PC-3 (cell line): ENCODE data around the gene PRKAR1B. TPM values are rescaled to one million over a fixed set of nuclear protein-coding genes. Genes with fewer than 3 reads are reported as not detected.

Source experiments
- ATAC-seq: fragments of 200-7000 bp; cut with Tn5 transposase; 2 replicates; pipeline ENCODE4 v1.9.1; 2020; ENCODE audit warnings: mild to moderate bottlenecking, moderate library complexity
- BruUV-seq: library from RNA; stranded (reverse); fragments of 400-500 nt; replicated peaks from 2 replicates; lab custom pipeline; 2021; lab: Mats Ljungman, UMichigan
- CTCF ChIA-PET: fragments of 300-600 bp; sonication (Branson Sonifier 250); formaldehyde crosslinking; loops from one replicate; lab custom pipeline; 2022; ENCODE audit warnings: antibody characterized with exemption; lab: Charles Lee
- POLR2A ChIA-PET: fragments of 300-600 bp; sonication (Branson Sonifier 250); formaldehyde crosslinking; loops from one replicate; lab custom pipeline; 2022; ENCODE audit warnings: antibody characterized with exemption; ENCODE audit not compliant: unreplicated experiment; lab: Charles Lee
- DNase-seq: peaks from one replicate; pipeline ENCODE4 v3.0.0-alpha.2; 2015
- H2AFZ ChIP-seq: fragments of 300-600 bp; sonication (generic); 2 replicates; pipeline ENCODE4 v1.6.0; 2016; ENCODE audit warnings: antibody characterized with exemption, low read length
- H3F3A ChIP-seq: fragments of 300-600 bp; sonication (generic); one replicate; pipeline ENCODE4 v1.6.0; 2017; ENCODE audit warnings: antibody characterized with exemption, low read length, control low read depth, mild to moderate bottlenecking; ENCODE audit not compliant: unreplicated experiment
- H3K27ac ChIP-seq: fragments of 300-600 bp; sonication (generic); 2 replicates; pipeline ENCODE4 v1.5.1; 2016; ENCODE audit warnings: mild to moderate bottlenecking, low read length
- H3K27me3 ChIP-seq: fragments of 300-600 bp; sonication (generic); 2 replicates; pipeline ENCODE4 v1.6.1; 2016; ENCODE audit warnings: low read length, mixed read lengths
- H3K36me3 ChIP-seq: fragments of 300-600 bp; sonication (generic); 2 replicates; pipeline ENCODE4 v1.6.1; 2016; ENCODE audit warnings: low read depth, mixed run types, low read length, mixed read lengths
- H3K4me1 ChIP-seq: fragments of 300-600 bp; sonication (generic); 2 replicates; pipeline ENCODE4 v1.5.1; 2016; ENCODE audit warnings: low read length; ENCODE audit not compliant: insufficient read depth
- H3K4me2 ChIP-seq: fragments of 300-600 bp; sonication (generic); 2 replicates; pipeline ENCODE4 v1.6.0; 2016; ENCODE audit warnings: low read length
- H3K4me3 ChIP-seq: fragments of 300-600 bp; sonication (generic); 2 replicates; pipeline ENCODE4 v1.5.1; 2016; ENCODE audit warnings: mild to moderate bottlenecking, low read length, mixed read lengths
- H3K79me2 ChIP-seq: fragments of 300-600 bp; sonication (generic); 2 replicates; pipeline ENCODE4 v1.6.1; 2017; ENCODE audit warnings: low read length, mixed read lengths
- H3K9ac ChIP-seq: fragments of 300-600 bp; sonication (generic); 2 replicates; pipeline ENCODE4 v1.6.0; 2016; ENCODE audit warnings: mild to moderate bottlenecking, low read length
- H3K9me2 ChIP-seq: fragments of 300-600 bp; sonication (generic); replicated peaks from 2 replicates; pipeline ENCODE4 v1.6.1; 2016; ENCODE audit warnings: mixed run types, low read length, mixed read lengths
- H3K9me3 ChIP-seq: fragments of 300-600 bp; sonication (generic); 2 replicates; pipeline ENCODE4 v1.6.1; 2016; ENCODE audit warnings: low read length, mixed read lengths
- H4K20me1 ChIP-seq: fragments of 300-600 bp; sonication (generic); 2 replicates; pipeline ENCODE4 v1.6.1; 2016; ENCODE audit warnings: low read length, mixed read lengths
- CTCF ChIP-seq: fragments of 300-600 bp; sonication (generic); conservative IDR thresholded peaks from 2 replicates; pipeline ENCODE4 v1.5.1; 2017; ENCODE audit warnings: antibody characterized with exemption, low read depth, mild to moderate bottlenecking, low read length
- EZH2 ChIP-seq: fragments of 300-600 bp; sonication (generic); IDR thresholded peaks from one replicate; pipeline ENCODE4 v1.6.1; 2017; ENCODE audit warnings: antibody characterized with exemption, mild to moderate bottlenecking, low read length; ENCODE audit not compliant: unreplicated experiment
- EZH2phosphoT487 ChIP-seq: fragments of 300-600 bp; sonication (generic); IDR thresholded peaks from 2 replicates; pipeline ENCODE4 v1.6.1; 2018; ENCODE audit warnings: mild to moderate bottlenecking, antibody characterized with exemption, low read length, borderline replicate concordance
- intact Hi-C: fragments of 100-400 bp; cut with micrococcal nuclease; formaldehyde crosslinking; loops from 2 replicates; pipeline ENCODE4 v1.9.0; 2023
- total RNA-seq: library from RNA; depleted of rRNA; stranded (reverse); fragments of >200 nt; gene quantifications from 2 replicates; pipeline ENCODE4 v1.2.3, GENCODE V29; 2014

PRKAR1B gene
- total RNA-seq, 1 experiment from 2014 or later = 15.6 TPM

- H3K9me3 ChIP-seq = no peaks in the 10 kb centered on the region
- no TSS peak for BruUV-seq
- no peak overlapping the region for H3K4me3 ChIP-seq
- no peak overlapping the region for H3K4me2 ChIP-seq
- H3K9me2 ChIP-seq = no peaks in the 10 kb centered on the region
- H2AFZ ChIP-seq = no peak overlapping the region
- H4K20me1 ChIP-seq = no peaks in the 10 kb centered on the region
- ATAC-seq (no peak), DNase-seq (peak; percentile 9)
- POLR2A ChIA-PET = no interaction called here
- TF ChIP-seq EZH2 = no peak
- no peak for TF ChIP-seq CTCF
- TF ChIP-seq EZH2phosphoT487 = no peak
- no peaks in the 10 kb centered on the region for H3K27me3 ChIP-seq
- no peak overlapping the region for H3K27ac ChIP-seq
- H3K9ac ChIP-seq = no peak overlapping the region
- H3K4me1 ChIP-seq = no peaks in the 10 kb centered on the region
- CTCF ChIA-PET = no interaction called here
- peaks cover 45% of the 10 kb centered on the region for H3K79me2 ChIP-seq
- no peaks in the 10 kb centered on the region for H3F3A ChIP-seq
- intact Hi-C loops = no loop called here
- no peaks in the 10 kb centered on the region; the same call in 1 of the 2 replicates for H3K36me3 ChIP-seq
Measured at GRCh38 chr7:513521-514166, 213.4 kb downstream of the PRKAR1B start.

- no peak overlapping the region for H2AFZ ChIP-seq
- intact Hi-C loops = no loop called here
- BruUV-seq = no TSS peak
- POLR2A ChIA-PET = no interaction called here
- TF ChIP-seq EZH2 (no peak), CTCF (no peak), EZH2phosphoT487 (no peak)
- H3K9me3 ChIP-seq = no peaks in the 10 kb centered on the region
- H3K4me3 ChIP-seq = no peak overlapping the region
- no peaks in the 10 kb centered on the region; the same call in 1 of the 2 replicates for H3K36me3 ChIP-seq
- DNase-seq = no peak
- H3F3A ChIP-seq = no peaks in the 10 kb centered on the region
- H3K79me2 ChIP-seq = peaks cover 36% of the 10 kb centered on the region
- H3K4me2 ChIP-seq = no peak overlapping the region
- no peaks in the 10 kb centered on the region for H4K20me1 ChIP-seq
- no peak overlapping the region for H3K27ac ChIP-seq
- CTCF ChIA-PET = no interaction called here
- H3K27me3 ChIP-seq = no peaks in the 10 kb centered on the region
- H3K9me2 ChIP-seq = no peaks in the 10 kb centered on the region
- ATAC-seq = no peak
- H3K4me1 ChIP-seq = no peaks in the 10 kb centered on the region
- H3K9ac ChIP-seq = no peak overlapping the region
Measured at GRCh38 chr7:512541-513311, 214.4 kb downstream of the PRKAR1B start.

- H3K4me1 ChIP-seq = no peaks in the 10 kb centered on the region
- peaks cover 34% of the 10 kb centered on the region for H3K79me2 ChIP-seq
- H3K27ac ChIP-seq = no peak overlapping the region
- CTCF ChIA-PET = no interaction called here
- DNase-seq (no peak), ATAC-seq (no peak)
- no peaks in the 10 kb centered on the region for H3K9me2 ChIP-seq
- TF ChIP-seq CTCF (no peak), EZH2phosphoT487 (no peak), EZH2 (no peak)
- POLR2A ChIA-PET = no interaction called here
- H3K4me3 ChIP-seq = no peak overlapping the region
- no peaks in the 10 kb centered on the region for H3K9me3 ChIP-seq
- no peak overlapping the region for H3K4me2 ChIP-seq
- no peaks in the 10 kb centered on the region; the same call in 1 of the 2 replicates for H3K36me3 ChIP-seq
- no peak overlapping the region for H2AFZ ChIP-seq
- no peaks in the 10 kb centered on the region for H4K20me1 ChIP-seq
- H3K27me3 ChIP-seq = no peaks in the 10 kb centered on the region
- no peak overlapping the region for H3K9ac ChIP-seq
- intact Hi-C loops = no loop called here
- no TSS peak for BruUV-seq
- H3F3A ChIP-seq = no peaks in the 10 kb centered on the region
Measured at GRCh38 chr7:512146-512510, 215.0 kb downstream of the PRKAR1B start.
